AG09309 (cell line): ENCODE data around the gene TCF25.

Source experiments
- DNase-seq: peaks from one replicate; pipeline ENCODE4 v3.0.0-alpha.2; 2010; ENCODE audit warnings: low read depth
- H3K4me3 ChIP-seq: 2 replicates; pipeline ENCODE4 v1.5.1; 2011; ENCODE audit warnings: mild to moderate bottlenecking, low read depth, low read length, moderate library complexity; ENCODE audit not compliant: control insufficient read depth
- CTCF ChIP-seq: IDR thresholded peaks from 2 replicates; pipeline ENCODE4 v1.5.1; 2011; ENCODE audit warnings: mild to moderate bottlenecking, low read depth, low read length, inconsistent platforms; ENCODE audit not compliant: insufficient read depth, control insufficient read depth; ENCODE audit errors: missing control alignments

The TCF25 gene

GRCh38 chr16:89848974-89849373 is 24.4 kb upstream of the TCF25 start:
- no peak for TF ChIP-seq CTCF

GRCh38 chr16:89853306-89853993 is 19.9 kb upstream of the TCF25 start:
- no peak for TF ChIP-seq CTCF
- no peak for DNase-seq
- H3K4me3 ChIP-seq: no peak overlapping the region

More at GRCh38 chr16:89848974-89849373, 24.4 kb upstream of the TCF25 start:
- DNase-seq: no peak
- no peak overlapping the region for H3K4me3 ChIP-seq

- no peak overlapping the region for H3K4me3 ChIP-seq
- DNase-seq: no peak
- no peak for TF ChIP-seq CTCF
Observed at GRCh38 chr16:89855301-89855945, 18.0 kb upstream of the TCF25 start.

GRCh38 chr16:89855986-89856385 is 17.4 kb upstream of the TCF25 start:
- no peak for DNase-seq
- no peak overlapping the region for H3K4me3 ChIP-seq
- no peak for TF ChIP-seq CTCF

GRCh38 chr16:89858973-89859614 is 14.3 kb upstream of the TCF25 start:
- DNase-seq: no peak
- TF ChIP-seq CTCF: no peak
- H3K4me3 ChIP-seq: no peak overlapping the region

GRCh38 chr16:89859615-89860007 is 13.8 kb upstream of the TCF25 start:
- H3K4me3 ChIP-seq: no peak overlapping the region
- TF ChIP-seq CTCF: no peak
- no peak for DNase-seq
